Measurements from ENCODE around the gene MIDN.
A peak's percentile ranks its signal among the peaks of the same experiment; 100 is the strongest.

MIDN gene

DNA sequence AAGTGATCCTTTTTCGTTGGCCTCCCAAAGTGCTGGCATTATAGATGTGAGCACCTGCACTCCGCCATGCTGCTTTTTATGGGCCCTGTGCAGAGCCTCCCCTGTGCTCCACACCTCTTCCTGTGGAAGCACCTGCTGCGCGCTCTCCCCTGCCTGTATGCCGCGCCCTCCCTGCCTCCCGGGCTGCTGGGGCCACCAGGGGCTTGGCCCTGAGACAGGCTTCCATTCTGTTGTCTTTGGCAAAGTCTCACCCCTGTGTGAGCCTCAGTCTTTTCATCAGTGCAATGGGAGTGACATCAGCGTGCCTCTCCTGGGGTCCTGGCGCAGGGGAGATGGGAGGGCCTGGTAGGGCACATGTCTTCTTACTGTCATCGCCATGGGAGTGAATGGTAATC, 28.2 kb downstream of the MIDN start:
- no peak for DNase-seq (ENCODE audit: low spot score)
- POLR2A ChIA-PET (ENCODE audit: low non-redundant PET), result no interaction called here
- CTCF ChIA-PET, result no interaction called here
- TF ChIP-seq, protein P1, sequence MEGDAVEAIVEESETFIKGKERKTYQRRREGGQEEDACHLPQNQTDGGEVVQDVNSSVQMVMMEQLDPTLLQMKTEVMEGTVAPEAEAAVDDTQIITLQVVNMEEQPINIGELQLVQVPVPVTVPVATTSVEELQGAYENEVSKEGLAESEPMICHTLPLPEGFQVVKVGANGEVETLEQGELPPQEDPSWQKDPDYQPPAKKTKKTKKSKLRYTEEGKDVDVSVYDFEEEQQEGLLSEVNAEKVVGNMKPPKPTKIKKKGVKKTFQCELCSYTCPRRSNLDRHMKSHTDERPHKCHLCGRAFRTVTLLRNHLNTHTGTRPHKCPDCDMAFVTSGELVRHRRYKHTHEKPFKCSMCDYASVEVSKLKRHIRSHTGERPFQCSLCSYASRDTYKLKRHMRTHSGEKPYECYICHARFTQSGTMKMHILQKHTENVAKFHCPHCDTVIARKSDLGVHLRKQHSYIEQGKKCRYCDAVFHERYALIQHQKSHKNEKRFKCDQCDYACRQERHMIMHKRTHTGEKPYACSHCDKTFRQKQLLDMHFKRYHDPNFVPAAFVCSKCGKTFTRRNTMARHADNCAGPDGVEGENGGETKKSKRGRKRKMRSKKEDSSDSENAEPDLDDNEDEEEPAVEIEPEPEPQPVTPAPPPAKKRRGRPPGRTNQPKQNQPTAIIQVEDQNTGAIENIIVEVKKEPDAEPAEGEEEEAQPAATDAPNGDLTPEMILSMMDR (conservative IDR thresholded peaks at IDR 0.05; ENCODE audit: low read depth), result no peak
- H3K27ac ChIP-seq, result peak overlapping the region; percentile 100

DNA sequence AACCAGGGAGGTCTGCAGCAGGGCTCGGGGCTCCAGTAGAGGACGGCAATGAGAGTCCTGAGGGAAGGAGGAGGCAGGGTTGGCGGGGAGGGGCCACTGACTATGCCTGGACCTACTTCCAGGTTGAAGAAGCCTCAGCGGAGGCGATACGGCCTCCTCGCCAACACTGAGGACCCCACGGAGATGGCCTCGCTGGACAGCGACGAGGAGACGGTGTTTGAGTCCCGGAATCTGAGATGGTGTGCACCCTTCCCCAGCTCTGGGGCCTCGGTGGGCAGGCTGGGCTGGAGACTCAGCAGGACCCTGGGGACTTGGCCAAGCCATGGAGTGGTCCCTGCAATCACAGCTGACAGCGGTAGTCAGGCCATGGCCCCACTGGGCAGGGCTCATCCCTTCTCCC, 28.7 kb downstream of the MIDN start:
- TF ChIP-seq, protein P1 (conservative IDR thresholded peaks at IDR 0.05; ENCODE audit: low read depth), result no peak
- DNase-seq (ENCODE audit: low spot score), result no peak
- ChIA-PET POLR2A (ENCODE audit: low non-redundant PET) (no interaction called here), CTCF (no interaction called here)
- H3K27ac ChIP-seq, result peak overlapping the region; percentile 100

DNA sequence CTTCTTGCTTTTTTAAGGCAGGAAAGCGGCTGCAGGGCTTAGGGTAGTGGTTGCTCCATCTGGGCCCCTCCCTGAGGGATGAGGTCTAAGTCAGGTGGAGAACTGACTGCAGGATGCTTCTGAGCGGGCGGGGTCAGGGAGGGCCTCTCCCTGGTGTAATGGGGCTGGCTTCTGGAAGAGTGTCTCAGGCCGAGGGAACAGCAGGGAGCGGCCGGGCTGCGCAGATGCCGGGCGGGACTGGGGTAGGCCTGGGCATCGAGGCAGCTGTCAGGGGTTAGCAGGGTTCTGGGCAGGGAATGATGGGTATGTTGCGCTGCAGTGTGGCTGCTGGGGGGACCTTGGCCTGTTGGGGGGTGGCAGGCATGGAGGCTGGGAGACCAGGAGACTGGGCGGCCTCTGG, 29.7 kb downstream of the MIDN start:
- TF ChIP-seq, protein P1 (conservative IDR thresholded peaks at IDR 0.05; ENCODE audit: low read depth), result no peak
- CTCF ChIA-PET, result interaction anchor here (1.5 kb wide), 1 partner anchor 34 kb away, joined by 3 read pairs; no protein-coding TSS in a partner anchor
- POLR2A ChIA-PET (ENCODE audit: low non-redundant PET), result interaction anchor here (0.6 kb wide), 1 partner anchor 18 kb away, joined by 4 read pairs; no protein-coding TSS in a partner anchor
- peak overlapping the region; percentile 100 for H3K27ac ChIP-seq
- no peak for DNase-seq (ENCODE audit: low spot score)

DNA sequence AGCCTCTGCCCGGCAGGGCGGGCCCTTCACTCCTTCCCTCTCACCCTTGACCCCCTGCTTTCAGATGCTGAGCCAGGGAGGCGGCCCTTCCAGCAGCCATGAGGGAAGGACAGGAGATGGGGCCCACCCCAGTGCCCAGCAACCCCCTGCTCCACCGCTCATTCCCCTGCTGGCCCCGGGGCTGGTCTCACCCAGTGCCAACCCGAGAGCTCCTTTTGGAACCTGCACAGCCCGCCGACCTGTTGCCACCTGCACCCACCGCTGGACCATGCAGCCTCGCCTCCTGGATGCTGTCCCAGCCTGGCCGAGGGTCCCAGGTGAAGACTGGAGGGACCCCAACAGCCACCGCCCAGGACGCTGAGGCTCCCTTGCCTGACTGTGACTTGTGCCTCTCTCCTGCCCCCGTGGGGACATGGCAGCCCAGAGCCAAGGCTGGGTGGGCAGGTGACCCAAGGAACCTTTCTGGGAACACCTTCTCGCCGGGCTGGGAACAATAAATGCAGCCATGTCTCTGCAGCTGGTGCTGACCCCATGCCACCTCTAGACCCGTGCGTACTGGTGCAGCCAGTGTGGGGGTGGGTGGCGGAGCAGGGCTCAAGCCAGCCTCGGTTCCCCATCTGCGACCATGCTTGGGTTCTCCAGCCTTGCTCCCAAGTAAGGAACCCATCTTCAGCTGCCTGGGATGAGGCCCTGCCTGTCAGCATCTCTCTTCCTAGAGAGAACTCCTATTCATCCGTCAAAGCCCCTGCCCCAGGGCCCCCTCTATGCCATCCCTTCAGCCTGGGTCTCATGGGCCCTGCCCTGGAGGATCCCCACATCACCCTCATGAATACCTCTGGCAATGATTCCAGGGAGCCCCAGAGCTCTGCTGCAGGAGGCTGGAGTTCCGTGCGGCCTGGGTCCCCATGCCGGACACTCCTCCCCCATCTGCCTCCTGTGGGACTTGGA, 30.6 kb downstream of the MIDN start:
- H3K27ac ChIP-seq, result peak overlapping the region; percentile 100
- POLR2A ChIA-PET (ENCODE audit: low non-redundant PET), result interaction anchor here (0.5 to 0.6 kb wide), 3 partner anchors 19 to 96 kb away, joined by 3 to 5 read pairs (median 4); no protein-coding TSS in a partner anchor
- DNase-seq (ENCODE audit: low spot score), result no peak

DNA sequence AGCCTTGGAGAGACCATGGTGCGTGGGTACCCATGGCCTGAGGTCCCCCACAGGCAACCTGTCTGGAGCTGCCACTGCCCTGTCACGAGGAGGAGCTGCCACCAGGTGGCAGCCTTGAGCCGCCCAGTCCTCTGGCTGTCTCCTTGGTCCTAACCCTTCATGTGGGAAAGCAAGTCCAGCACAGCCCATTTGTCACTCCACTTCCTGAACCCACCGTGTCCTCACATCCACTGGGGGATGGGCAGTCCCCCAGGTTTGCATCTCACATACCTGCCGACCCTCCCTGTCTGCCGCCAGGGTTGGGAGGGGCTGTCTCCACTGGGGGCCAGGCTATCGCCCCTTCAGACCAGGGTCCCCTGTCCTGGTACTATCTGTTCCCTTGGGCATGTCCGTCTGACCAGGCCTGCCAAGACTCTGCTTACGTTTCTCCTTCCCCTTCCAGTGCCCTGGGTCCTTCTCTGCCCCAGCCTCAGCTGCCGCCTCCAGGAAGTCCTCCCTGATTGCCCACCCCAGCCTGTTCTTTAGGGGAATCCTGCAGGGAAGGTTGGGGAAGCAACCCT, 31.5 kb downstream of the MIDN start:
- DNase-seq (ENCODE audit: low spot score), result peak; percentile 71
- ChIA-PET POLR2A (ENCODE audit: low non-redundant PET) (no interaction called here), CTCF (interaction anchor here (0.5 to 1.7 kb wide), 15 partner anchors 11 to 1620 kb away, joined by 3 to 12 read pairs (median 3); no protein-coding TSS in a partner anchor)
- TF ChIP-seq, protein P1 (conservative IDR thresholded peaks at IDR 0.05; ENCODE audit: low read depth), result peak; percentile 93
- H3K27ac ChIP-seq, result peak overlapping the region; percentile 100

More for the DNA sequence above, 30.6 kb downstream of the MIDN start:
- CTCF ChIA-PET, result interaction anchor here (0.5 to 1.7 kb wide), 10 partner anchors 16 to 324 kb away, joined by 3 to 12 read pairs (median 4); no protein-coding TSS in a partner anchor
- TF ChIP-seq, protein P1 (conservative IDR thresholded peaks at IDR 0.05; ENCODE audit: low read depth), result no peak

Data from RWPE1 (cell line).